Measurements from ENCODE around the gene SMARCD3.

Gene SMARCD3

GRCh38 chr7:151237244-151238189 is 11.0 kb downstream of the SMARCD3 start:
- FAIRE-seq = no peak
- DNase-seq (ENCODE audit: low spot score) = no peak

DNA sequence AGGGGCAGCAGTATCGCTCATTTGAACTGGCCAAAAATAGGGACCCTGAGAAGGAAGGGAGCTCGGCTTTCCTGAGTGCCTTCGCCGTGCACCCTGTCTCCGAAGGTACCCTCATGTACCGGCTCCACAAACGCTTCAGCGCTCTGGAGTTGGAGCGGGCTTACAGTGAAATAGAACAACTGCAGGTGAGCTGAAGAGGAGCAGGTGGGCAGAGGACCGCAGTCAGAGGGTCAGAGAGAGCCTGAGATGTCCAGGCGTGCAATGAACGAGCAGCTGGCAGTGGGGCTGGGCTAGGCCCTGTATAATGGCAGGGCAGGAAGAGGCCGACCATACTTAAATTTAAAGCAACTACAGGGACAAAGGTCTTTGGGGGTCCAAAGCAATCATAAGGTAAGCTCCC is 12.1 kb downstream of the SMARCD3 start:
- FAIRE-seq = no peak
- no peak for DNase-seq (ENCODE audit: low spot score)

DNA sequence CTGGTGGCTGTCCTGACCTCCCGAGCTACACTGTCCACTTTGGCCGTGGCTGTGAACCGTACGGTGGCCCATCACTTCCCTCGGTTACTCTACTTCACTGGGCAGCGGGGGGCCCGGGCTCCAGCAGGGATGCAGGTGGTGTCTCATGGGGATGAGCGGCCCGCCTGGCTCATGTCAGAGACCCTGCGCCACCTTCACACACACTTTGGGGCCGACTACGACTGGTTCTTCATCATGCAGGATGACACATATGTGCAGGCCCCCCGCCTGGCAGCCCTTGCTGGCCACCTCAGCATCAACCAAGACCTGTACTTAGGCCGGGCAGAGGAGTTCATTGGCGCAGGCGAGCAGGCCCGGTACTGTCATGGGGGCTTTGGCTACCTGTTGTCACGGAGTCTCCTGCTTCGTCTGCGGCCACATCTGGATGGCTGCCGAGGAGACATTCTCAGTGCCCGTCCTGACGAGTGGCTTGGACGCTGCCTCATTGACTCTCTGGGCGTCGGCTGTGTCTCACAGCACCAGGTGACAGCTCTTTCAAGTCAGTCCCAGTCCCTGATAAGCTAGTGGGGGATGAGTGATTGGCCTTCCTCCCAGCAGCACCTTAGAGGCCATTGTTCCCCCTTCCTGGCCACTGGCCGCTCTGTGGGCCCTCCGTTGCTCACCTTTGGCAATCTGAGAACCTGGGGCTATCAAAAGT is 13.3 kb downstream of the SMARCD3 start:
- FAIRE-seq = no peak
- no peak for DNase-seq (ENCODE audit: low spot score)

DNA sequence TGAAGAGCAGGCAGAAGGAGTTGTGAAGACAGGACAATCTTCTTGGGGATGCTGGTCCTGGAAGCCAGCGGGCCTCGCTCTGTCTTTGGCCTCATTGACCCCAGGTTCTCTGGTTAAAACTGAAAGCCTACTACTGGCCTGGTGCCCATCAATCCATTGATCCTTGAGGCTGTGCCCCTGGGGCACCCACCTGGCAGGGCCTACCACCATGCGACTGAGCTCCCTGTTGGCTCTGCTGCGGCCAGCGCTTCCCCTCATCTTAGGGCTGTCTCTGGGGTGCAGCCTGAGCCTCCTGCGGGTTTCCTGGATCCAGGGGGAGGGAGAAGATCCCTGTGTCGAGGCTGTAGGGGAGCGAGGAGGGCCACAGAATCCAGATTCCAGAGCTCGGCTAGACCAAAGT is 14.7 kb downstream of the SMARCD3 start:
- FAIRE-seq = no peak
- no peak for DNase-seq (ENCODE audit: low spot score)

- DNase-seq (ENCODE audit: low spot score) (no peak), FAIRE-seq (no peak)
Observed at GRCh38 chr7:151232917-151233701, 15.4 kb downstream of the SMARCD3 start.

GRCh38 chr7:151232091-151232916 is 16.2 kb downstream of the SMARCD3 start, which contains the start of gene CHPF2:
Gene CHPF2, plus strand, starts transcription at chr7:151232483. Its CDS starts 1,529 bp downstream, at chr7:151234012.
- DNase-seq (ENCODE audit: low spot score) (peak; percentile 72), FAIRE-seq (no peak)

GRCh38 chr7:151231080-151231479 is 17.4 kb downstream of the SMARCD3 start:
- FAIRE-seq (no peak), DNase-seq (ENCODE audit: low spot score) (no peak)

DNA sequence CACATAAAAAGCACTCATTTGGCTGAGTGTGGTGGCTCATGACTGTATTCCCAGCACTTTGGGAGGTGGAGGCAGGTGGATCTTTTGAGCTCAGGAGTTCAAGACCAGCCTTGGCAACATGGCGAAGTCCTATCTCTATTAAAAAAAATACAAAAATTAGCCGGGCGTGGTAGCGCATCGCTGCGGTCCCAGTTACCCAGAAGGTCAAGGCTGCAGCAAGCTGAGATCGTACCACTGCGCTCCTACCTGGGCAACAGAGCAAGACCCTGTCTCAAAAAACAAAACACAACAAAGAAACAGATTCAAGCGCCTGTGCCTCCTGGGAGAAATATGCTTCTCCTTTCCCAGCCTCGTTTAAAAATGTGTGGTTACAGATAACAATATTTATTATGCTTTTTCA is 19.2 kb downstream of the SMARCD3 start:
- DNase-seq (ENCODE audit: low spot score) (no peak), FAIRE-seq (no peak)

DNA sequence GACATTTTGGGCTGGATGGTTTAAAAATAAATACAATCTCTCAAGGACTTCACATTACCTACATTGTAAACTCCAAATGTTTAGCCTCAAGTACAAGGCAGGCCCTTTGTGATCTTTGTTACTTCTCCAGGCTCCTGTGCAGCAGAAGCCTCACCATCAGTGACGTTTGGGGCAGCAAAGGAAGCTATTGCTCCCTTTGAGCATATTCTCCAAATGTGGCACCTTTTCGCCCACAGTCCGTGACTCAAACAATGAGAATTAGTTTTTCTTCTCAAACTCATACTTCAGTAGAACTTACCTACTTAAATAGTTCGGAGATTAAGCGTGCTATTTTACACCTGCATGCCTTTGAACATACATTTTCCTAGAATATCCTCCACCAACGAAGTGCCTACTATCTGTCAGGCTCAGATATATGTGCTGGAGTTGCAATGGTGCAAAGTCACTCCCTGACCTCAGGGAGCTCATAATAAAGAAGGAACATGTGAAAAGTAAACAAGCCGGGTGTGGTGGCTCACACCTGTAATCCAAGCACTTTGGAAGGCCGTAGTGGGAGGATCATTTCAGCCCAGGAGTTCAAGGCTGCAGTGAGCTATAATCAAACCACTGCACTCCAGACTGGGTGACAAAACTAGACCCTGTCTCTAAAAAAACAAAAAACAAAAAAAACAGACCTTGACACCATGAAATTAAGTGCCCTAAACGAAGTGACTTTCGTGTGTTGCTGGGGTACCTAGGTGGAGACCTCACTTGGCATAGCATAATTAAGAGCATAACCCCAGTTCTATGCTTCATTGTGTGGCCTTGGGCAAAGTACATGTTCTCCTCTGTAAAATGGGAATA is 20.2 kb downstream of the SMARCD3 start:
- DNase-seq (ENCODE audit: low spot score) (no peak), FAIRE-seq (no peak)

GRCh38 chr7:151226875-151227782 is 21.4 kb downstream of the SMARCD3 start, which contains the start of gene ABCF2:
Gene ABCF2, minus strand, starts transcription at chr7:151227205. Its CDS starts 747 bp downstream, at chr7:151226458.
- DNase-seq (ENCODE audit: low spot score) (peak; percentile 85), FAIRE-seq (no peak)

DNA sequence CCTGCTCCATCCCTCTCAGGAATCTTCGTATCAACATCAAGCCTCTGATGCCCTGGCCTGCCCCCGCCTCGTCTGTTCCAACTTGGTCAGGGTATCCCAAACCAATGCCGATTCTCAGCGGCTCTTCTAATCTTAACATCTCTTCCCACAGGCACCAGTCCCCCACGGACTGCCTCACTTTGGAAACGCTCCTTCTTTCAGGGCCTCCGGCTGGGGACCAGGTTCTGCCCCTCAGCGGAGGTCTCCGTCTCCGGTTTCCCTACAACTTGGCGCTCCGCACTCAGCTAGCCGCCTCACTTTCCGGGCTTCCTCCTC is 22.0 kb downstream of the SMARCD3 start:
- no peak for FAIRE-seq
- no peak for DNase-seq (ENCODE audit: low spot score)

DNA sequence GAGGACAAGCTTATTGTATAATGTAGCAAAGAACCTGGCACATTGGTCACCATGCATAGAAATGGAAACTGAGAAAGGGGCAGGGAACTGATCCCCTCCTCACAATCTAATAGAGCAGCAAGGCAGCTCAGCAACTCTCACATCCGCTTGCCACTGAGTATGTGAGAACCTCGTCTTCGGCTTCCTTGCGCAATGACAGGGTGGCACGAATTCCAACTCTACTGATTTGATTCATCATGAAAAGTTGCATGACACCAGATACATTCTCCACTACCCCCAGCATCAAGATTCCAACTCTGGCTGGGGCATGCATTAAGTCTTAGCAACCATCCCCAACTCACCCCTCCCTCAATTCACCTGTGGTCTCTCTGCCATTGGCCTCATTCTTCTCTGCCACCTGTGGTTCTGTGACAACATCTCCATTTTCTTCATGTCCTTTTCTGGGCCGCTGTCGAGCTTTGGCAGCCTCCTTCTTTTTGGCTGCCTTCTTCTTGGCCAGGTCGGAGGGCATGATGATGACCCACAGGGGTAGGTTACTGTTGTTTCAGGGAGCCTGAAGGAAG is 22.5 kb downstream of the SMARCD3 start:
- FAIRE-seq = no peak
- DNase-seq (ENCODE audit: low spot score) = no peak

- no peak for DNase-seq (ENCODE audit: low spot score)
- no peak for FAIRE-seq
Observed at GRCh38 chr7:151223728-151224127, 24.8 kb downstream of the SMARCD3 start.

DNA sequence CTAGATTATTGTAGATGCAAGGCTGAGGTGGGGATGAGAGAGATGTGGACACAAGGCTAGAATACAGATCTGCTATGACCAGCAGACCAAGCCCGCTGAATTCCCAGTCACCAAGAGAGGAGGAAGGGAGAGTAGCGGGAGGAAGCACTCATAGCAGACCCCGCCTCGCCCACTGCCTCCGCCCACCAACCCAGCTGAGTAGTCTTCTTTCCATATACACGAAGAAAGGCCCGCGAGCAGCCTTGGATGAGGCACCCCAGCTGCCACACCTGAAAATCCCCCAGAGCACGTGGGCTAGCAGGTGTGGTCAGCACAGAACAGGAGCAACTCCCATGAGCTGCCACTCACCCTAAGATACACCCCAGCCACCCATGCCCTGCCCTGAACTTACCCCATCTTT is 30.3 kb downstream of the SMARCD3 start:
- FAIRE-seq = no peak
- no peak for DNase-seq (ENCODE audit: low spot score)

GRCh38 chr7:151215396-151215795 is 33.1 kb downstream of the SMARCD3 start:
- FAIRE-seq = no peak
- DNase-seq (ENCODE audit: low spot score) = no peak

GRCh38 chr7:151213826-151214225 is 34.7 kb downstream of the SMARCD3 start:
- DNase-seq (ENCODE audit: low spot score) = no peak
- FAIRE-seq = no peak

- no peak for FAIRE-seq
Observed at GRCh38 chr7:151212626-151213025, 35.9 kb downstream of the SMARCD3 start.

GRCh38 chr7:151211155-151211772 is 37.2 kb downstream of the SMARCD3 start:
- FAIRE-seq (no peak), DNase-seq (ENCODE audit: low spot score) (no peak)

More at GRCh38 chr7:151212626-151213025, 35.9 kb downstream of the SMARCD3 start:
- no peak for DNase-seq (ENCODE audit: low spot score)

Data from urothelium cell line (cell line).